ENCODE results near the gene COX20. TPM values are rescaled to one million over a fixed set of nuclear protein-coding genes. Genes with fewer than 3 reads are reported as not detected.

COX20 gene
- total and polyA plus RNA-seq, 8 donors = 5.5 to 65.7 (median 50.4) TPM

GRCh38 chr1:244843148-244843978 is 7.9 kb downstream of the COX20 start:
- no peaks in the 10 kb centered on the region for H3K9me3 ChIP-seq
- H3K4me1 ChIP-seq = peaks cover 0 to 68% (median 40%) of the 10 kb centered on the region in 4 donors
- no peaks in the 10 kb centered on the region for H3K27me3 ChIP-seq
- intact Hi-C loops (cut with DNase I; ENCODE audit: low total_unique reads) = no loop called here
- H3K4me3 ChIP-seq = no peak overlapping the region
- TF ChIP-seq CTCF (IDR thresholded peaks at IDR 0.05) (no peak), POLR2AphosphoS5 (IDR thresholded peaks at IDR 0.05) (no peak), EP300 (IDR thresholded peaks at IDR 0.05) (no peak), POLR2A (IDR thresholded peaks at IDR 0.05) (no peak)
- no peak overlapping the region for H3K27ac ChIP-seq
- WGBS, 5 donors = 44 to 60% (median 52%) methylated on average over 6 of the region's 6 CpGs
- H3K36me3 ChIP-seq = peaks cover 45 to 96% (median 68%) of the 10 kb centered on the region in 4 donors
- DNase-seq = no peak

- H3K27ac ChIP-seq = no peak overlapping the region
- TF ChIP-seq POLR2AphosphoS5 (IDR thresholded peaks at IDR 0.05) = no peak
- no peak for TF ChIP-seq CTCF (IDR thresholded peaks at IDR 0.05)
- TF ChIP-seq POLR2A (IDR thresholded peaks at IDR 0.05) = no peak
- no peak for TF ChIP-seq EP300 (IDR thresholded peaks at IDR 0.05)
- 84 to 90% (median 86%) methylated on average over 13 of the region's 13 CpGs for WGBS, 5 donors
- intact Hi-C loops (cut with DNase I; ENCODE audit: low total_unique reads) = no loop called here
- peaks cover 6 to 68% (median 40%) of the 10 kb centered on the region in 4 donors for H3K4me1 ChIP-seq
- H3K4me3 ChIP-seq = no peak overlapping the region
- no peaks in the 10 kb centered on the region for H3K27me3 ChIP-seq
- DNase-seq = no peak
- H3K9me3 ChIP-seq = no peaks in the 10 kb centered on the region
- peaks cover 45 to 95% (median 72%) of the 10 kb centered on the region in 4 donors for H3K36me3 ChIP-seq
Measured at GRCh38 chr1:244844155-244845121, 9.0 kb downstream of the COX20 start.

GRCh38 chr1:244846653-244847052 is 11.2 kb downstream of the COX20 start:
- 90 to 96% (median 93%) methylated on average over 6 of the region's 6 CpGs for WGBS, 5 donors
- Histone ChIP-seq H3K4me3 (no peak overlapping the region), H3K9me3 (no peaks in the 10 kb centered on the region), H3K4me1 (peaks cover 6 to 65% (median 33%) of the 10 kb centered on the region in 4 donors), H3K27ac (no peak overlapping the region), H3K27me3 (no peaks in the 10 kb centered on the region), H3K36me3 (peaks cover 45 to 93% (median 84%) of the 10 kb centered on the region in 4 donors)
- intact Hi-C loops (cut with DNase I; ENCODE audit: low total_unique reads) = no loop called here
- DNase-seq = no peak
- TF ChIP-seq POLR2A (IDR thresholded peaks at IDR 0.05) = no peak

- 20 to 38% (median 35%) methylated on average over 1 of the region's 1 CpG for WGBS, 5 donors
- H3K36me3 ChIP-seq = peaks cover 46 to 93% (median 86%) of the 10 kb centered on the region in 4 donors
- intact Hi-C loops (cut with DNase I; ENCODE audit: low total_unique reads) = no loop called here
- no peak for DNase-seq
- H3K4me3 ChIP-seq = no peak overlapping the region
- no peaks in the 10 kb centered on the region for H3K27me3 ChIP-seq
- H3K9me3 ChIP-seq = no peaks in the 10 kb centered on the region
- peak overlapping the region in 1 of 5 donors; percentile 27 for H3K27ac ChIP-seq
- no peak for TF ChIP-seq CTCF (IDR thresholded peaks at IDR 0.05)
- TF ChIP-seq POLR2A (IDR thresholded peaks at IDR 0.05) = no peak
- TF ChIP-seq EP300 (IDR thresholded peaks at IDR 0.05) = no peak
- no peak for TF ChIP-seq POLR2AphosphoS5 (IDR thresholded peaks at IDR 0.05)
- H3K4me1 ChIP-seq = peaks cover 0 to 63% (median 36%) of the 10 kb centered on the region in 4 donors
Measured at GRCh38 chr1:244849189-244849866, 13.9 kb downstream of the COX20 start.

Data from stomach (tissue), 9 donors.